Mesendoderm (in vitro differentiated cells): ENCODE data around the gene MAL.

Experiments
- DNase-seq: peaks from one replicate; pipeline ENCODE4 v3.0.0; 2013
- H2AK5ac ChIP-seq: 2 replicates; pipeline ENCODE4 v1.6.1; 2013; ENCODE audit warnings: low read length, inconsistent platforms
- H2BK120ac ChIP-seq: 2 replicates; pipeline ENCODE4 v1.6.1; 2013; ENCODE audit warnings: low read depth, mild to moderate bottlenecking, low read length, moderate library complexity, mixed read lengths
- H2BK15ac ChIP-seq: replicated peaks from 2 replicates; pipeline ENCODE4 v1.6.1; 2013; ENCODE audit warnings: low read depth, mild to moderate bottlenecking, moderate library complexity
- H2BK5ac ChIP-seq: 2 replicates; pipeline ENCODE4 v1.6.1; 2013; ENCODE audit warnings: low read length, inconsistent platforms
- H3K18ac ChIP-seq: 2 replicates; pipeline ENCODE4 v1.6.1; 2013; ENCODE audit warnings: mild to moderate bottlenecking, low read length, mixed read lengths
- H3K23ac ChIP-seq: one replicate; pipeline ENCODE4 v1.6.1; 2013; ENCODE audit warnings: low read length
- H3K27ac ChIP-seq: 2 replicates; pipeline ENCODE4 v1.5.1; 2013; ENCODE audit warnings: low read depth, mild to moderate bottlenecking, inconsistent platforms, low read length, moderate library complexity
- H3K27me3 ChIP-seq: 2 replicates; pipeline ENCODE4 v1.6.1; 2013; ENCODE audit warnings: low read length, control low read depth, mild to moderate bottlenecking, inconsistent platforms; ENCODE audit not compliant: insufficient read depth, poor library complexity
- H3K36me3 ChIP-seq: 2 replicates; pipeline ENCODE4 v1.6.1; 2013; ENCODE audit warnings: low read length, inconsistent platforms; ENCODE audit not compliant: control insufficient read depth, insufficient read depth
- H3K4ac ChIP-seq: one replicate; pipeline ENCODE4 v1.6.1; 2013; ENCODE audit warnings: low read depth, mild to moderate bottlenecking, low read length, moderate library complexity
- H3K4me1 ChIP-seq: 2 replicates; pipeline ENCODE4 v1.6.1; 2013; ENCODE audit warnings: low read depth, low read length, inconsistent platforms; ENCODE audit not compliant: control insufficient read depth
- H3K4me2 ChIP-seq: 2 replicates; pipeline ENCODE4 v1.6.1; 2013; ENCODE audit warnings: low read length
- H3K4me3 ChIP-seq: 2 replicates; pipeline ENCODE4 v1.5.1; 2013; ENCODE audit warnings: mild to moderate bottlenecking, low read length
- H3K56ac ChIP-seq: one replicate; pipeline ENCODE4 v1.6.1; 2013; ENCODE audit warnings: low read length
- H3K79me1 ChIP-seq: 2 replicates; pipeline ENCODE4 v1.6.1; 2013; ENCODE audit warnings: low read length, inconsistent platforms
- H3K79me2 ChIP-seq: 2 replicates; pipeline ENCODE4 v1.6.1; 2013; ENCODE audit warnings: mild to moderate bottlenecking, low read length; ENCODE audit not compliant: control insufficient read depth, insufficient read depth
- H3K9ac ChIP-seq: 2 replicates; pipeline ENCODE4 v1.6.1; 2013; ENCODE audit warnings: low read length, inconsistent platforms
- H4K5ac ChIP-seq: one replicate; pipeline ENCODE4 v1.6.1; 2013; ENCODE audit warnings: low read length
- H4K8ac ChIP-seq: one replicate; pipeline ENCODE4 v1.6.1; 2013; ENCODE audit warnings: low read depth, mild to moderate bottlenecking, control low read depth, low read length, moderate library complexity
- WGBS: extraction: QIAGEN DNeasy Blood & Tissue Kit; methylation state at CpG from one replicate; pipeline ENCODE4 v1.1.7; 2013; ENCODE audit warnings: low lambda C conversion rate, missing lambda C conversion rate; ENCODE audit not compliant: insufficient coverage; ENCODE audit errors: extremely low coverage; 5-methylcytosine and 5-hydroxymethylcytosine counted together

Gene MAL

GRCh38 chr2:95041060-95041823 is 15.7 kb downstream of the MAL start:
- Histone ChIP-seq H2BK15ac (no peak overlapping the region), H3K27ac (no peak overlapping the region), H3K27me3 (no peaks in the 10 kb centered on the region), H3K56ac (no peak overlapping the region), H3K79me2 (no peaks in the 10 kb centered on the region), H2AK5ac (no peak overlapping the region), H3K4ac (no peak overlapping the region), H3K18ac (no peak overlapping the region), H3K4me2 (no peak overlapping the region), H2BK5ac (no peak overlapping the region), H2BK120ac (no peak overlapping the region), H4K8ac (no peak overlapping the region), H3K79me1 (no peaks in the 10 kb centered on the region), H4K5ac (no peak overlapping the region), H3K36me3 (no peaks in the 10 kb centered on the region), H3K4me3 (no peak overlapping the region), H3K23ac (no peak overlapping the region), H3K4me1 (no peaks in the 10 kb centered on the region), H3K9ac (no peak overlapping the region)
- WGBS = no CpG with 5 or more reads among the region's 10 CpGs
- no peak for DNase-seq

- H3K79me1 ChIP-seq = no peaks in the 10 kb centered on the region
- no peak overlapping the region for H3K4me3 ChIP-seq
Observed at GRCh38 chr2:95041824-95042442, 16.4 kb downstream of the MAL start.

GRCh38 chr2:95042472-95043271 is 17.2 kb downstream of the MAL start:
- no peak overlapping the region for H4K8ac ChIP-seq
- no peak overlapping the region for H2BK120ac ChIP-seq
- H3K9ac ChIP-seq = no peak overlapping the region
- no peak overlapping the region for H3K4ac ChIP-seq
- no peak overlapping the region for H4K5ac ChIP-seq
- H3K79me1 ChIP-seq = no peaks in the 10 kb centered on the region
- no CpG with 5 or more reads among the region's 7 CpGs for WGBS
- H2BK15ac ChIP-seq = no peak overlapping the region
- no peak for DNase-seq
- no peak overlapping the region for H3K18ac ChIP-seq
- H3K36me3 ChIP-seq = no peaks in the 10 kb centered on the region
- no peak overlapping the region for H3K27ac ChIP-seq
- H3K4me3 ChIP-seq = no peak overlapping the region
- no peak overlapping the region for H3K56ac ChIP-seq
- no peak overlapping the region for H2BK5ac ChIP-seq
- H3K27me3 ChIP-seq = no peaks in the 10 kb centered on the region
- no peak overlapping the region for H3K23ac ChIP-seq
- H3K4me1 ChIP-seq = no peaks in the 10 kb centered on the region
- H3K79me2 ChIP-seq = no peaks in the 10 kb centered on the region
- no peak overlapping the region for H3K4me2 ChIP-seq
- no peak overlapping the region for H2AK5ac ChIP-seq

More at GRCh38 chr2:95041824-95042442, 16.4 kb downstream of the MAL start:
- no peak for DNase-seq
- Histone ChIP-seq H3K23ac (no peak overlapping the region), H3K9ac (no peak overlapping the region), H3K4me1 (no peaks in the 10 kb centered on the region), H3K4me2 (no peak overlapping the region), H4K8ac (no peak overlapping the region), H3K27me3 (no peaks in the 10 kb centered on the region), H3K4ac (no peak overlapping the region), H2BK5ac (no peak overlapping the region), H2BK15ac (no peak overlapping the region), H3K36me3 (no peaks in the 10 kb centered on the region), H3K79me2 (no peaks in the 10 kb centered on the region), H3K18ac (no peak overlapping the region), H3K27ac (no peak overlapping the region), H4K5ac (no peak overlapping the region), H3K56ac (no peak overlapping the region), H2BK120ac (no peak overlapping the region), H2AK5ac (no peak overlapping the region)
- no CpG with 5 or more reads among the region's 11 CpGs for WGBS

GRCh38 chr2:95043300-95044093 is 18.0 kb downstream of the MAL start:
- Histone ChIP-seq H3K79me1 (no peaks in the 10 kb centered on the region), H2BK120ac (no peak overlapping the region), H3K4me1 (no peaks in the 10 kb centered on the region), H3K23ac (no peak overlapping the region), H3K4me3 (no peak overlapping the region), H2BK5ac (no peak overlapping the region), H3K18ac (no peak overlapping the region), H3K4ac (no peak overlapping the region), H4K8ac (no peak overlapping the region), H4K5ac (no peak overlapping the region), H3K27me3 (no peaks in the 10 kb centered on the region), H3K27ac (no peak overlapping the region), H2AK5ac (no peak overlapping the region), H3K36me3 (no peaks in the 10 kb centered on the region), H3K79me2 (no peaks in the 10 kb centered on the region), H2BK15ac (no peak overlapping the region), H3K56ac (no peak overlapping the region), H3K4me2 (no peak overlapping the region), H3K9ac (no peak overlapping the region)
- WGBS = no CpG with 5 or more reads among the region's 17 CpGs
- DNase-seq = peak; percentile 33

- H3K27ac ChIP-seq = no peak overlapping the region
- H3K4ac ChIP-seq = no peak overlapping the region
- H3K27me3 ChIP-seq = no peaks in the 10 kb centered on the region
- no CpG with 5 or more reads among the region's 5 CpGs for WGBS
- no peak overlapping the region for H3K18ac ChIP-seq
- H3K4me3 ChIP-seq = no peak overlapping the region
- H2BK120ac ChIP-seq = no peak overlapping the region
- H2BK15ac ChIP-seq = no peak overlapping the region
- no peaks in the 10 kb centered on the region for H3K79me1 ChIP-seq
- H3K4me1 ChIP-seq = no peaks in the 10 kb centered on the region
- H3K56ac ChIP-seq = no peak overlapping the region
- no peak for DNase-seq
- H3K9ac ChIP-seq = no peak overlapping the region
- no peak overlapping the region for H4K5ac ChIP-seq
- H2BK5ac ChIP-seq = no peak overlapping the region
- H3K23ac ChIP-seq = no peak overlapping the region
- no peak overlapping the region for H2AK5ac ChIP-seq
- H3K36me3 ChIP-seq = no peaks in the 10 kb centered on the region
- H3K4me2 ChIP-seq = no peak overlapping the region
- no peak overlapping the region for H4K8ac ChIP-seq
- no peaks in the 10 kb centered on the region for H3K79me2 ChIP-seq
Observed at GRCh38 chr2:95044601-95045000, 19.1 kb downstream of the MAL start.
